ENCODE data around the gene GIPC2. TPM values are rescaled to one million over a fixed set of nuclear protein-coding genes. Genes with fewer than 3 reads are reported as not detected.

Gene GIPC2
- total and polyA plus RNA-seq, 2 of the 4 experiments (the other 2 are of a cell fraction) = 0.07 to 0.18 TPM

DNA sequence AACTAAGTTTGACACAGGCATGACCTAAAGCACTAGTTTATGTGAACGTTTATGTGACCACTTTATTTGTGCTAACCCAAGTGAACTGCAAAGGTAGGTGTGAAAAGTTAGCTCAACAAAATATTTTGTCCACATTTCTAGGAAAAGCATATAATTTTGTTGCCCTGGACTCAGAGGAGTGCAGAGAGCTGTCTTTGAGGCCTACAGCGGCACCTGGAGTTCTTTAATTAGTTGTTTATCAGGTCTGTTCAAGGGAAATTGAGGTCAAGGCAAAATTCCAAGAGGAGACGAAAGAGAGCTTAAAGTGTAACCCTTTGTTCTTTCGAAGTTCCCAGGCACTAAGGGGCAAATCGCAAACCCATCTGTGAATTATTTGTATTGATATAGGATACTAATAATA is 1.3 kb downstream of the GIPC2 start:
- H2BK120ac ChIP-seq (ENCODE audit: low read depth, low read length) = no peak overlapping the region
- no peak overlapping the region for H4K5ac ChIP-seq (ENCODE audit: low read depth, low read length)
- no peak overlapping the region for H2AK5ac ChIP-seq (ENCODE audit: low read depth, low read length)
- H3K4me3 ChIP-seq (ENCODE audit: insufficient read depth, low read depth, low read length) = no peak overlapping the region
- H3K23ac ChIP-seq (ENCODE audit: low read depth, low read length) = no peak overlapping the region
- POLR2A ChIA-PET (ENCODE audit: unreplicated experiment) = no interaction called here
- H3K56ac ChIP-seq (ENCODE audit: extremely low read depth, insufficient read depth, low read length) = no peak overlapping the region
- H3K14ac ChIP-seq (replicated peaks; ENCODE audit: low read depth, low read length) = no peak overlapping the region
- dilution Hi-C loops (cut with HindIII; ENCODE audit: low sequenced_read_pairs, unreplicated experiment) = no loop called here
- H3K9ac ChIP-seq (ENCODE audit: low read depth, low read length) = no peak overlapping the region
- H2BK20ac ChIP-seq (ENCODE audit: low read depth, low read length) = no peak overlapping the region
- in situ Hi-C loops (cut with MboI; ENCODE audit: low sequenced_read_pairs) = no loop called here
- no peaks in the 10 kb centered on the region for H3K9me1 ChIP-seq (ENCODE audit: insufficient read depth, low read length)
- H2AFZ ChIP-seq (replicated peaks; ENCODE audit: low read length, poor library complexity) = no peak overlapping the region
- H3K36me3 ChIP-seq (ENCODE audit: control insufficient read depth, insufficient read depth, low read length) = no peaks in the 10 kb centered on the region
- H3K27me3 ChIP-seq (ENCODE audit: control insufficient read depth, insufficient read depth, low read length) = peaks cover 23% of the 10 kb centered on the region
- no peak overlapping the region for H3K4ac ChIP-seq (ENCODE audit: low read depth, low read length)
- no peak overlapping the region for H3K27ac ChIP-seq (ENCODE audit: insufficient read depth, low read length)
- H2BK5ac ChIP-seq (ENCODE audit: low read depth, low read length, poor library complexity, severe bottlenecking) = no peak overlapping the region
- no peak for DNase-seq
- H3K4me1 ChIP-seq (ENCODE audit: control insufficient read depth, insufficient read depth, low read length) = no peaks in the 10 kb centered on the region
- H2BK15ac ChIP-seq (ENCODE audit: low read depth, low read length) = no peak overlapping the region
- no CpG with 5 or more reads among the region's 5 CpGs for WGBS, 2 experiments (ENCODE audit: extremely low coverage in 2 of 2, insufficient read length in 1 of 2)
- no peak overlapping the region for H3K4me2 ChIP-seq (ENCODE audit: low read depth, low read length)
- no peak for ATAC-seq (ENCODE audit: low read depth)
- H4K20me1 ChIP-seq (ENCODE audit: insufficient read depth, low read length) = no peaks in the 10 kb centered on the region
- H3K18ac ChIP-seq (ENCODE audit: low read depth, low read length) = no peak overlapping the region
- no peak for TF ChIP-seq CHD1 (IDR thresholded peaks at IDR 0.05; ENCODE audit: low read depth, low read length)
- no peak for TF ChIP-seq RCOR1 (IDR thresholded peaks at IDR 0.05; ENCODE audit: insufficient replicate concordance, low read length)
- no peak for TF ChIP-seq RAD21 (IDR thresholded peaks at IDR 0.05; ENCODE audit: low read length)
- CTCF ChIA-PET = no interaction called here
- H2AK9ac ChIP-seq (replicated peaks; ENCODE audit: low read depth, low read length, poor library complexity) = no peak overlapping the region
- H4K8ac ChIP-seq (ENCODE audit: low read depth in 2 of 2, low read length in 2 of 2) = no peak overlapping the region
- H3K79me1 ChIP-seq (ENCODE audit: low read depth in 1 of 2, low read length in 2 of 2) = no peaks in the 10 kb centered on the region
- no peak overlapping the region for H4K91ac ChIP-seq (ENCODE audit: insufficient read depth, low read depth, low read length)
- 0 out of 2 replicates have a peak, but pooled peaks cover 3% of the 10 kb centered on the region for H3K9me3 ChIP-seq (ENCODE audit: control insufficient read depth, insufficient read depth, low read length)
- intact Hi-C loops (cut with micrococcal nuclease) = no loop called here
- BruUV-seq (replicated peaks) = no TSS peak

All from IMR-90 (cell line).